Urothelium cell line (cell line): ENCODE results near the gene CFP.

Source experiments
- DNase-seq: peaks from one replicate; pipeline ENCODE4 v3.0.0; 2011; ENCODE audit warnings: low spot score, mixed read lengths
- FAIRE-seq: peaks from 2 replicates; lab custom pipeline; 2011; peaks lifted over from hg19 to GRCh38; lab: Jason Lieb, UNC

The CFP gene

DNA sequence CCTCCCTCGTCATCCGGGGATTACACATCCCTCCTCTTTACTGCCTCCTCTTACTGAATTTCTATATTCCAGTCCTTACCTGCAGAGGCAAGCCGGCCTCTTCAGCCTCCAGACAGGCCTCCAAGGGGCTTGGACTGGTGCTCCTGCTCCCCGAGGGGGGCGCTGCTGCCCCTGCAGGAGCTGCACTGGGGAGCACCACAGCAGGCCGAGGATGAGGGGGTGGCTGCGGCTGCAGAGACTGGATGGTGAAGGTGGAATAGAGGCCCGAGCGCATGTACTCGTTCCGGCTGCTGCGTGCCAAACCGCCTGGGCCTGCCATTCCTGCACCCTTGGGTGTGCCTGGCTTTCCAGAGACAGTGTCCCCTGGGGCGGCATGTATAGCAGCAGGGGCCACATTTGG lies 9.1 kb upstream of the CFP start:
- FAIRE-seq (no peak), DNase-seq (no peak)

DNA sequence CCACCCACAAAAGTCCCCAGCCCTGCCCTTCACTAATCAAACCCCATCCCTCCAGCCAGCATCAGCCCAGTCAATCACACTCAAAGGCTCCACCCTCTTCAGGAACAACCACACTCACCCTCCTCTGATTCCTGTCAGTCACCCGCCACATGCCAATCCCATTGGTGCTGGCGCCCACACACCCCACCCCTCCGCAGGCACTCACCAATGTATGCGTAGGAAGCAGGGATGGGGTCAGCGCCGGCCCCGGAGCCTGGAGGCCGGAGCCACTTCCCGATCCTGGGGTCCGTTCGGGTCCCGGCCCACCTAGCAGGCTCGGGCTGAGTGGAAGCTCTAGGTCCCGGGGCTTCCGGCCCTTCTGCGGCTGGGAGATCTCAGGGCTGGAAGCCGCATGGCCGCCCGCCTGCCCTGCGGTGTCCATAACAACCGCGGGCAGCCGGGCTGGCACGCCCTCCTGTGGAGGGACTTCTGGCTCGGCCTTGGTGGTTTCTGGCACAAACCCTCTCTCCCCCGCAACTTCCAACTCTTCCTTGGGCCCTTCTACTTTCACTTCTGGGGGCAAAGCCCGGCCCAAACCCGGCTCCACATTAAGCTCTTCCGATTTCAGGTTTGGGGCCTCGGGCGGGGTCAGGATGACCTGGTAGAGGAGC lies 7.9 kb upstream of the CFP start:
- DNase-seq (no peak), FAIRE-seq (no peak)

DNA sequence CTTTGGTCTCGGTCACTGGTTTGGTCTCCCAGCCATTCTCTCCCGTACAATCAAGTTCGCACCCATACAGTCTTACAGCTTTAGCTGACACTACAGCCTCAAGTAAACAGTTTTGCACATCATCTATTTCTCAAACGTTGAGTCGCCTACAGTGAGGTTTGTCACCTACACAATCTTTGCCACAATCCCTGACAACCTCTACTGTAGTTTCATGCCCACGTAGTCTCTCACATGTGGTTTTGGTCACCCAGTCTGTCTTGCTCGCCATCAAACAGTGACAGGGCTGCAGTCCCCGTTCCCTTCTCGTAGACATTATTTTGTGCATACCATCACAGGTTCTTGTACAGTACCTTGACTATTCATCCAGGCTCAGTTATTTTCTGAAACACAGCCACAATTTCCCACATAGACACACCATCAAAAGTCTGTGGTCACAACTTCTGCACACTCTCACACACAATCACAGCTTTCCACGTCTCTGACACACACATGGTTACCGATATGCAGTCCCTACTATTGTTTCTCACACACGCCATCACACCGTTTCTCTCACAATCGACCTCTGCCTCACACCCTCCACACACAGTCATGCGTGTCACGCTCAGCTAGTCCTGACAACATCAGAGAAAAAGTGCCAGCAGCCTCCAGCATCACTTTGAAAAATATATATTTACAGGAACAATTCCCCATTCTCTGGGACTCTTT lies 5.3 kb upstream of the CFP start:
- DNase-seq (no peak), FAIRE-seq (no peak)

DNA sequence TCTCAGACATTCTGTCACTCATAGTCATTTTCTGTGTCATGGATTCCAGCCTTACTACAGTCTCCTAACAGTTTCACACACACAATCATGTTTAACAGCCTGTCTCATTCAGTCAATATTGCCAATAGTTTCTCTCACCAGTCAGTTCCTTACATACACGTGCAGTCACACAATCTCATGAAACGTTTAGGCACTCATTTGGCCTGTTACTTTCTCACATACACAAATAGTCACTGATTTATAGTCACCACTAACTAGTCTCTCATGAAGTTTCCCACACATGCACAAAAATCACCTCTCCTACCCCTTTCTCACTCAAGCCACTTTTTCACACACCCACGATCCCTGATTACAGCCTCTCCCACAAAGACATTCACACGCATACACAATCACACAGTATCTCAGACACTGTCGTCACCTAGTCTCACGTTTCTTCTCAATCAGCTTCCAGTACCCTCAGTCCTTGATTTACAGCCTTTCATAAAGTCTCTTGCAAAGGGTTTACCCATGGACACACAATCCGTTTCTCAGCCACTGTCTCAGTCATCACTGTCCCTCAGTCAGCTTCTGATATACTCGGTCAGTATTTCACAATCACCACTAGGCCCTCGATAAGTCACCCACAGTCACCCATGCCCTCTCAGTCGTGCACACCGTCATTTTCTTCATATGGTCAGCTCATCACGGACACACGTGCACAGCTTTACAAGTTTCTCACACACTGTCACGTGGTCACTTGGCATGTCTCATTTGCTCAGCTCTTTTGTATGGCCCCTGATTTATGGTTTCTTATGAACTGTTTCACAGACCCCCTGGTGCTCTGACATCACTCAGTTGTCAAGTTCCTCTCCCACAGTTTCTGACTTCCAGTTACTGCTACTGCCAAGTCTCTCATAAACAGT lies 4.2 kb upstream of the CFP start:
- FAIRE-seq = no peak
- DNase-seq = no peak

DNA sequence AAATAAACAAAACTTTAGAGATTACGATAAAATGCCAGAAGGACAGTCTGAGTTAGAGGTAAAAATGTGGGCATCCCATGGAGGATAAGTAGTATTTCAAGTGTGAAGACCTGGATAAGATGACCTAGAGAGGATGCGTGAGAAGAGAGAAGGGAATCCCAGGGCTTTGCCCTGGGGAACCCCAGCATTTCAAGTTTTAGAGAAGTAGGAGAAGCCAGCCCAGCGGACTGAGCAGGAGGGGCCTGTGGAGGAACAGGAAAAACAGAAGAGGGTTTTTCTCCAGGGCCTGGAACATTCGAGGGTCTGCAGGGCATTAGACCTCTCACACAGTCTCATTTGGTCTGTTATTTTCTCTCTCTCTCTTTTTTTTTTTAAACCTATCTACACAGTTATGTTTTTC lies 2.9 kb upstream of the CFP start:
- FAIRE-seq (no peak), DNase-seq (no peak)

DNA sequence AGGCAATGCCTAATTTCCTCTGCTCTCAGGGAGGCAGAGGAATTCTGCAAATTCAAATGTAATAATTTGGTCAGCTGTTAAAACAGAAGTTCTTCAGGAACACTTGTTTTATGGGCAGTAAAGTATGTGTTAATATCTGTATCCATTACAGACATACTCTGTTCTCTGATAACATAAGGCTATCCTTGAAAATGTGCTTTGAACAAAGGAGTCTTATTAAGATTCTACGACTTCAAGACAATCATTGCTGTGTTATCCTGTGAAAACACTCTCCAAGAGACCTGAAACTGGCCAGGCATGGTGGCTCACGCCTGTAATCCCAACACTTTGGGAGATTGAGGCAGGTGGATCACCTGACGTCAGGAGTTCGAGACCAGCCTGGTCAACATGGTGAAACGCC lies 1.9 kb upstream of the CFP start:
- DNase-seq (no peak), FAIRE-seq (no peak)

DNA sequence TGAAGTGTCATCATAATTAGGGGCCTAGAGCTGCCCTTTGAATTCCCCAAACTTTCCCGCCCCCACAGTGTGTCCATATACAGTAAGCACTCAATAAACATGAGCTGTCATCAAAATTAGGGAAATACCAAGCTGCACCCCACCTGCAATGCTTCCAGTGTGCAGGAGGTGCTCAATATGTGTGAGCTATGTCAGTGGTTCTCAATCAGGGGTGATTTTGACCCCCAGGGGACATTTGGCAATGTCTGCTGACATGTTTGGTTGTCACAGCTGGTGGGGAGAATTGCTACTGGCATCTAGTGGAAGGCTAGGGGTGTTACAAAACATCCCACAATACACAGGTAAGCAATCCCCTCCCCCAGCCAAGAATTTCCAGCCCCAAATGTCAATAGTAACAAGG lies 748 bp downstream of the CFP start:
- DNase-seq = no peak
- FAIRE-seq = no peak

DNA sequence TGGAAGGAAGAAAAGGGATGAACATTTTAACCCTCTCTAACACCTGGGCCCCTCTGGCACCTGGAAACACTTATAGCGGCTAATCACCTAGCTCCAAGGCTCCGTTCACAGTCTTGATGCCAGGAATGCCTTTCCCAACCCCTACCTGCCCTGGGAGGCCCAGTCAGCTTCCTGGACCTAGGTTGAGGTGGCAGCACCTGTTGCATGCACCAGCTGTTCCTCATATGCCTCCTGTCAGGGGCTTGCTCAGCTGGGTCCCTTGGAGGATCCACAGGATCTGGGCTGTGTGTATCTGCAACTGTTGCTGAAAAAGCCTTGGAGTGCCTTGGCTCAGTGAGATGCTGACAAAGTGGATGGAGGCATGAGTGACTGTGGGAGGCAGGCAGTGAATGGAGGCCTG lies 4.4 kb downstream of the CFP start:
- FAIRE-seq = no peak
- DNase-seq = no peak

DNA sequence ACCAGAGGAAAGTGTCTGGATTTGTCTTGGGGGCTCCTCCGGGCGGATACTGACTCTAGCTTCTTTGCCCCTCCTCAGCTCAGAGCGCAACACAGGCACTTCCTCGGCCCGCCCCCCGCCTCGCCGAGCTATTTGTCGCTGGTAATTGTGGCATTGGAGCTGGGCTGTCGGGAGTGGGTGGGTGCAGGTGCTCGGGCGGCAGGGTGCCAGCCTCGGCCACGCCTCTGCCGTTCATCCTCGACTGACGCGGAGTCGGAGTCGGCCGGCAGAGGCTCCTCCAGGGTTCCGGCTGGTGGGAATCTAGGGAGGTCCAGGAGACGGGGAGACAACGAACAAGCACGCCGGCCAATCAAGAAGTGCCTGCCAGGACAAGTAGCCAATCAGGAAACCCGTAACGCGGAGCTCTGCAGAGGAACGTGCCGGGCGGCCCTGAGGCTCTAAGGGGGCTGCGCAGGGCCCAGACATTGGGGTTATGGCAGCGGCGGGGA lies 6.1 kb downstream of the CFP start:
- peak; percentile 67 for DNase-seq
- FAIRE-seq = no peak

DNA sequence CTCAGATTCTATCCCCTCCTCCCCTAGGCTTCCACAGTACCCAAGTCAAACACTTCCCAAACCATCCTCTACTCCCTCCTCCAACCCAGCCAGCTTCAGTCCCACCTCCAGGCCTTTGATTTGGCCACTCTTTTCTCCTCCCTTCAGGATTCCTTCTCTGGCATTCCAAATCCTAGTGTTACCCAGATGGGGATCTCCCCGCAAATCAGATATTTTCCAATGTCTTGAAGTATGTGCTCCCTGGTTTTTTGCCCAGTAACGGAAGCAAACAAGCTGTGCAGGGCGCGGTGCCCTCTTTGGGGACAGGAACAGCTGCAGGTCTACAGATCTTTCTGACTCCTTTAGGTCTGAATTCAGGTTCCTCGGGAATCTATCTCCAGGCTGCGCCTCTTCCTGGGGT lies 7.9 kb downstream of the CFP start:
- DNase-seq (no peak), FAIRE-seq (no peak)

DNA sequence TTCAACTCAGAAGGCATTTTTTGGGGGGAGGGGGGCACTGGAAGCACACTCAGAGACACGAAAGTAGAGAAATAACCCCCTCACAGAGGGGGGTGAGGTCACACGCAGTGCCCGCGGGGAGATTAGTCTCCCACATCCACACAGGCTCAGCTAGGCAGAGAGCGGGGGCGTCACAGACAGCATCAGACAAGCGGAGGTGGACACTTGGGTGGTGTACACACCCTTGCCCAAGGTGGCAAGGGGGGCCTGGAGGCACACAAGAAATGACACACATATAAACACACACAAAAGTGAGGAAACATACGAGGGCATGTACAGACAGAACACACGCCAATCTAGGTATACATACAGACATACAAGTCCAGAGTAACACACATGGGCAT lies 9.4 kb downstream of the CFP start:
- FAIRE-seq = no peak
- no peak for DNase-seq

DNA sequence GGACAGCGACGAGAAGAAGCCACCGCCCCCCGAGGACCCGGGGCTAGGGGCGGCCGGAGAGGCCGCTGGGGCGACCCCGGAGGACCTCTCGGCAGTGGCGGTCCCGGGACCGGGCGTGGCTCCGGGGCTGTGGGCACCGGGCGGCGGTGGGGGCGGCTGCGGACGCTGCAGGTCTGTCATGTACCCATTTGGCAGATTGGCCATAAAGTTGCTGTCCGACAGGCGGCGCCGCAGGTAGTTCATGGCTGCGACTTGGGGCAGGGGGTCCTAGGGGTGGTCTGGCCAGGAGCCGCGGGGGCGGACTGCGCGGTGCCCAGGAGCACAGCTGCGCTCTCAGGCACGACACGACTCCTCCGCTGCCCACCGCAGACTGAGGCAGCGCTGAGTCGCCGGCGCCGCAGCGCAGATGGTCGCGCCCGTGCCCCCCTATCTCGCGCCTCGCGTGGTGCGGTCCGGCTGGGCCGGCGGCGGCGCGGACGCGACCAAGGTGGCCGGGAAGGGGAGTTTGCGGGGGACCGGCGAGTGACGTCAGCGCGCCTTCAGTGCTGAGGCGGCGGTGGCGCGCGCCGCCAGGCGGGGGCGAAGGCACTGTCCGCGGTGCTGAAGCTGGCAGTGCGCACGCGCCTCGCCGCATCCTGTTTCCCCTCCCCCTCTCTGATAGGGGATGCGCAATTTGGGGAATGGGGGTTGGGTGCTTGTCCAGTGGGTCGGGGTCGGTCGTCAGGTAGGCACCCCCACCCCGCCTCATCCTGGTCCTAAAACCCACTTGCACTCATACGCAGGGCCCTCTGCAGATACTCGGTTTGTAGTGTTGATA lies 10.0 kb downstream of the CFP start, which contains the start of gene SYN1:
SYN1 (minus strand) TSS at position 372 of the 817 bp plus-strand sequence; CDS start at position 243, 129 bp downstream.
- DNase-seq = peak; percentile 91
- FAIRE-seq = peak; percentile 87

DNA sequence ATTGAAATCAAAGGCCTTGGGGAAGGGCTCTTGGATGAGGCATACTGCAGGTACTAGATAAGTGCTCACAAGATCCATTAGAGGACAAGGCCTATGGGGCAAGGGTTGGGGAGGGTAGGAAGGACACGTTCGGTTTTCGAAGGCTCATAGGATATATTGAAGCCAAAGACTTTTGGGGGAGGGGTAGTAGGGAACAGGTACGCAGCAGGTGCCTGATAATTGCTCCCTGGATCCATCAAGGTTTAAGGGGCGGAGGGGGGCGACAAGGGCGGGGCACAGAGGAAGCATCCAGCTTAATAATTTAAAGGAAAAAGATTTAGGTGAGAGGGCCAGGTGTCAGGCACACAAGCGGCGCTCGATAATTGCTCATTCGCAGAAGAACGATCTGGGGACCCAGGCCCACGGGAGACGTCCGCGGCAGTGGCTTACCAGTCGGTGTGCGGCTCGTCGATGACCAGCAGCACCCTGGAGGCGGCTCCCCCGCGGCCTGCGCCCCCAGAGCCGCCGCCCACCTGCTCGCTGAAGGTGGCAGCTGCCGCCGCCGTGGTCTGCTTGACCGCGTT lies 10.7 kb downstream of the CFP start:
- no peak for FAIRE-seq
- no peak for DNase-seq

DNA sequence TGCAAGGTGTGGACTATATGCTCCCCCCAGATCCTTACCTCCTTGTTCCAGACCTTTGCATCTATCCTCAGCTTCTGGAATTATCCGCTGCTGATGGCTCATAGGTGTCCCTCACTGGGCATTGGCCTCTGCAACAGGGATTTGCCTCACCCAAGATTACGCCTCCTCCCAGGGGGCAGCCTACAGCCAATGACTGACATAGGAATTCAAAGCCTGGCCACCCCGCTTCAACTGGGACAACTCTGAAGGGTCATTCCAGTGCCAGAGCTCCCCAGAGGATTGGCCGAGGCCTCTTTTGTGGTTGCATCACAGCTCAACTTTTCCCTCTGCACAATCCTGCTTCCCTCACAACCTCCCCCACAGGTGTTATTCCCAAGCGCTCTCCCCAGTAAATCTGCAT lies 15.1 kb downstream of the CFP start:
- DNase-seq (no peak), FAIRE-seq (no peak)

DNA sequence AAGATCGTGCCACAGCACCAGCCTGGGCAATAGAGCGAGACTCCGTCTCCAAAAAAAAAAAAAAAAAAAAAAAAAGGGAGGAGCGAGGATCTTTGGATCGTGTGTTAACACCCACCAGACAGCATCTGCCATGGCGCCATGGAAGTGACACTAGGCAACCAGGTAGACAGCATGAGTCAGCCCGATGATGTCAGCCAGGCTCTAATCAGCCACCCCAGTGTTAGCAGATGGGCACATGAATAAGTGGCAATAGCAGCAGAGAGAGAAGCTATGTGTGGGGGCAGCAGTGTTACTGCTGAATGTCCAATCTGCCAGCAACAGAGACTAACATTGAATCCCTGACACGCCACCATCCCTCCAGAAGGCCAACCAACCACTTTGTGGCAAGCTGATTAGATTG lies 16.6 kb downstream of the CFP start:
- FAIRE-seq (no peak), DNase-seq (no peak)

DNA sequence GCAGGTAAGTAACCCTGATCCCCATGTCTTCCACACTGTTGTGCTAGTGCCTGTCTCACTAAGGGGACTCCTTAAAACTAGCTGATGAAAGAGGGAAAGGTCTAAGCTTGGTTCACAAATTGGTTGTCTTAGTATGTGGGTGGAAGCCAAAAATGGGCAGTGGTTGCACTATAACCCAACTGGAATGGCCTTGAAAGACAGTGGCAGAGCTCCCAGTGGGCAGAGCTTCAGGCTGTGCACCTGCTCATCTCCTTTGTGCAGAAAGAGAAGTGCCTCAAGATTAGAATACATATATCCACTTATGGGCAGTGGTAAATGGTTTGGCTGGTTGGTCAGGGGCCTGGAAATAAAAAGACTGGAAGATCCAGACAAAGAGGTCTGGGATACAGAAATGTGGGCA lies 17.3 kb downstream of the CFP start:
- FAIRE-seq = no peak
- no peak for DNase-seq

DNA sequence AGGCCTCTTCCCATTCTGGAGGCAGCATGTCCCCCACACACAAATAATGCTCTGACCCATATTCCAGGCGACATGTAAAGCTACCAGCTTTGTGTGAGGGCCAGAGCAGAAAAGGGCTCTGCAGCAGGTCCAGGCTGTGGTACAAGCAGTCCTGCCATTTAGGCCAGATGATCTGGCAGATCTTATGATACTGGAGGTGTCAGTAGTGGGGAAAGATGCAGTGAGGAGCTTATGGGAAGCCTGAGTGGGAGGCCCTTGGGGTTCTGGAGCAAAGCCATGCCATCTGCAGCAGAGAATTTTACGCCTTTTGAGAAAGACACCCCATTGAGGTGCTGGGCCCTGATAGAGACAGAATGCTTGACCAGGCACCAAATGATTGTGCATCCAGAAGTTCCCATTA lies 17.8 kb downstream of the CFP start:
- DNase-seq (no peak), FAIRE-seq (no peak)

DNA sequence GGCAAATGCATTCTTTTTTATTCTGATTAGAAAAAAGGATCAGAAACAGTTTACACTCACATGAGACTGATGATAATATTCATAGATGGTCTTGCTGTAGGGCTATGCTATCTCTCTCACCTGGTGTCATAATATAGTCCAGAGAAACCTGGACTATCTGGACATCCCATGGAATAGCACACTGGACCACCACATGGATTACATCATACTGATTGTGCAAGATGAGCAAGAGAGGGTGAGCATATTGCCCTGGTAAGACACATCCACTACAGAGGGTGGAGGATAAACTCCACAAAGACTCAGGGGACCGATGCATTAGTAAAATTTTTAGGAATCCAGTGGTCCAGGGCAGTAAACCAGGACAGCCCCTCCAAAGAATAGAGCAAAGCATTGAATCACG lies 18.2 kb downstream of the CFP start:
- no peak for DNase-seq
- FAIRE-seq = no peak

DNA sequence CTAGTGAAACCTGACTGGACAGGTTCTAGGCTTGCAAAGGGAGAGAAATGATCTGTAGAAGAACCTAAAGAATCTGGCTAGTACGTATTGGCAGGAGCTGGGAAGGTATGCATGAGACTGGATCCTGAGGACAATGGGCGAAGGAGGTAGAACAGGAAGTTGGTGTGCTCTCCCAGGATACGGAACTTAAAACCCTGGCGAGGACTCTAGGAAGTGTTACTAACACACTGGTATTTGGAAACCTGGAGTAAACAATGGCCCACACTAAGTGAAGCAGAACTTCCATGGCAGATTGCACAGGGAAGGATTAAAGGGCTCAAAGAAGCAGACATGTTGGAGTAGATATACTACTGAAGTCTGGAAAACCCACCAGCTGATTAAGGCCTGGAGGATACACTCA lies 19.2 kb downstream of the CFP start:
- FAIRE-seq = no peak
- no peak for DNase-seq

DNA sequence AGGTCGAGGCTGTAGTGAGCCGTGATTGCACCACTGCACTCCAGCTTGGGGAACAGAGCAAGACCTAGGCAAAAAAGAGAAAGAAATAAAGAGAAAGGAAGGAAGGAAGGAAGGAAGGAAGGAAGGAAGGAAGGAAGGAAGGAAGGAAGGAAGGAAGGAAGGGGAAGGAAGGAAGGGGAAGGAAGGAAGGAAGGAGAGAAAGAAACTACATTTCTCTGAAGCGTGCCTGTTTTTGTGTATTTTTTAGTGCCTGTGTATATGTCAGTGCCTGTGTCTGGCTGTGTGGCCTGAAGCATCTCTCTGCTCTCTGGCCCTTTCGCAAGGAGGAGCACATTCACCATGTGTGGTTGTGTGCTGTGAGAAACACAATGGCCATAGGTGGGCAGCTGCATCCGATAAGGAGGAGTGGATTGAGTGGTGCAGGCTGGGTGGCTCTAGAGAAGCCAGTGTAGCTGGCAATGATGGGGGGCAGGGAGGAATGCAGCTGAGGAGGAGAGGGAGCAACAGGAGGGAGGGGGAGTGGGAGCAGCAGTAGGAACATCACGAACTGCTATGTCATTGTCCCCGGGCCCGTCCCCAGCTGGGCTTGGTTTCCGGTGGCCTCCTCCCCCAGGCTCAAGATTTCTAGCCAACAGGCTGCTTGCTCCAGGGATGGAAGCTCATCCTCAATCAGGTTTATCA lies 21.5 kb downstream of the CFP start:
- FAIRE-seq = no peak

More for the DNA sequence above, 21.5 kb downstream of the CFP start:
- DNase-seq = no peak
